HEK293 (cell line): ENCODE results near the gene RBM45.

Experiments used
- MEIS1 ChIP-seq: sonication (generic); formaldehyde crosslinking; IDR thresholded peaks from 2 replicates; pipeline ENCODE4 v1.8.1; 2022; ENCODE audit warnings: missing genetic modification reagents, mild to moderate bottlenecking, borderline replicate concordance
- ZXDB ChIP-seq: fragments of 450-650 bp; formaldehyde crosslinking; IDR thresholded peaks from 2 replicates; pipeline ENCODE4 v1.5.1; 2016; ENCODE audit warnings: missing biosample characterization, missing genetic modification characterization

DNA sequence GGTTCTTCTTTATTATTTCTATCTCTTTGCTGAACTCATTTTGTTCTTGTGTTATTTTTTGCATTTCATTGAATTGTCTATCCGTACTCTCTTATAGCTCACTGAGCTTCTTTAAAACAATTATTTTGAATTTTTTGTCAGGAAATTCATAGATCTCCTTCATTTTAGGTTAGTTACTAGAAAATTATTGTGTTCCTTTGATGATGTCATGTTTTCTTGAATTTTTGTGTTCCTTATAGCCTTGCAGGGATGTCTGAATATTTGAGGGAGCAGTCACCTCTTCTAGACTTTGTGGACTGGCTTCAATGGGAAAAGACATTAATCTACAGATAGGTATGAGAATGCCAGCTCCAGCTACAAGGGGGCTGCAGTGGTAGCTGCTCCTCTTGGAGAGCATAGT, 61.4 kb downstream of the RBM45 start:
- TF ChIP-seq MEIS1 (CRISPR knock-in tag), result no peak
- TF ChIP-seq ZXDB (tag by site-specific recombination), result no peak
